Activated T-cell treated with anti-CD3 and anti-CD28 coated beads for 24 hours (primary cell): Measurements from ENCODE around the gene GOLGA6L10.
"Not testable (repeated sequence)": the region's sequence is repeated elsewhere in the genome, so short reads cannot be mapped to it uniquely, and the experiment has no call there.

Source experiments
- DNase-seq: peaks from one replicate; pipeline ENCODE4 v3.0.0-alpha.2; 2020; ENCODE audit warnings: low read depth

GOLGA6L10 gene

GRCh38 chr15:82349375-82349774 is at the start of gene GOLGA6L10:
Gene GOLGA6L10, minus strand, starts transcription at chr15:82349475. Its CDS starts 100 bp downstream, at chr15:82349375.
- not testable (repeated sequence) for DNase-seq

GRCh38 chr15:82398785-82399184 is 49.5 kb upstream of the GOLGA6L10 start:
- no peak for DNase-seq

GRCh38 chr15:82397817-82398216 is 48.5 kb upstream of the GOLGA6L10 start:
- no peak for DNase-seq

GRCh38 chr15:82395788-82396187 is 46.5 kb upstream of the GOLGA6L10 start:
- DNase-seq: not testable (repeated sequence)

GRCh38 chr15:82393671-82394070 is 44.4 kb upstream of the GOLGA6L10 start:
- DNase-seq: no peak

GRCh38 chr15:82392077-82392476 is 42.8 kb upstream of the GOLGA6L10 start:
- DNase-seq: not testable (repeated sequence)

- DNase-seq: not testable (repeated sequence)
Measured at GRCh38 chr15:82390152-82390551, 40.9 kb upstream of the GOLGA6L10 start.

- not testable (repeated sequence) for DNase-seq
Measured at GRCh38 chr15:82387209-82387608, 37.9 kb upstream of the GOLGA6L10 start.

- DNase-seq: not testable (repeated sequence)
Measured at GRCh38 chr15:82381330-82381955, 32.2 kb upstream of the GOLGA6L10 start.

- DNase-seq: not testable (repeated sequence)
Measured at GRCh38 chr15:82379552-82379951, 30.3 kb upstream of the GOLGA6L10 start.

GRCh38 chr15:82373661-82374060 is 24.4 kb upstream of the GOLGA6L10 start:
- not testable (repeated sequence) for DNase-seq

GRCh38 chr15:82371656-82372055 is 22.4 kb upstream of the GOLGA6L10 start:
- no peak for DNase-seq

- DNase-seq: not testable (repeated sequence)
Measured at GRCh38 chr15:82367790-82368189, 18.5 kb upstream of the GOLGA6L10 start.

- DNase-seq: peak; percentile 35
Measured at GRCh38 chr15:82365692-82366323, 16.5 kb upstream of the GOLGA6L10 start.

- DNase-seq: not testable (repeated sequence)
Measured at GRCh38 chr15:82364548-82364947, 15.3 kb upstream of the GOLGA6L10 start.

- not testable (repeated sequence) for DNase-seq
Measured at GRCh38 chr15:82362790-82363189, 13.5 kb upstream of the GOLGA6L10 start.

- not testable (repeated sequence) for DNase-seq
Measured at GRCh38 chr15:82360618-82361017, 11.3 kb upstream of the GOLGA6L10 start.

- not testable (repeated sequence) for DNase-seq
Measured at GRCh38 chr15:82355055-82355454, 5.8 kb upstream of the GOLGA6L10 start.

- DNase-seq: not testable (repeated sequence)
Measured at GRCh38 chr15:82354546-82354945, 5.3 kb upstream of the GOLGA6L10 start.

- DNase-seq: not testable (repeated sequence)
Measured at GRCh38 chr15:82347645-82348044, 1.6 kb downstream of the GOLGA6L10 start.

- not testable (repeated sequence) for DNase-seq
Measured at GRCh38 chr15:82345176-82345575, 4.1 kb downstream of the GOLGA6L10 start.

GRCh38 chr15:82344421-82344820 is 4.9 kb downstream of the GOLGA6L10 start:
- DNase-seq: not testable (repeated sequence)

GRCh38 chr15:82343851-82344250 is 5.4 kb downstream of the GOLGA6L10 start:
- DNase-seq: not testable (repeated sequence)
